GM19455 (cell line): ENCODE data around the gene ARMC3.
A peak's percentile ranks its signal among the peaks of the same experiment; 100 is the strongest.

Source experiments
- ATAC-seq: cut with Tn5 transposase; IDR thresholded peaks from one replicate; pipeline ENCODE4 v1.9.1; 2021; ENCODE audit not compliant: unreplicated experiment

Gene ARMC3

DNA sequence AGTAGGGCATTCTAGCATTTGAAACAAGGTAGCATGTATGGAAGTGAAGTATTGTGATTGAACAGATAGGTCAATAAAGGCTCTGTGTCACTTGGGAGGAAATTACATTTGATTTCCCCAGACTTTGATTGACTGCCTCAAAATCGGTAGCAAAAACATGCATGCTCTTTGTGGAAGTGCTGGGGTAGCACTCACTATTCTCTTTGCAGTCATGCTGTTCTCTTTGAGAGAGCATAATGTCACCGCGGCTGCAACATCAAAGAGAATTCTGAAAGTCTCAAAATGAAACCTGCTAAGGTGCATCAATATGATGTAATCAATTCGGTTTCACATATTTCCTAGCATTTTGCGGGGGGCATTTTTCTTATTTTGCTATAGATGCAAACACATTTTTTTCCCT is 64.2 kb downstream of the ARMC3 start:
- ATAC-seq, result no peak

DNA sequence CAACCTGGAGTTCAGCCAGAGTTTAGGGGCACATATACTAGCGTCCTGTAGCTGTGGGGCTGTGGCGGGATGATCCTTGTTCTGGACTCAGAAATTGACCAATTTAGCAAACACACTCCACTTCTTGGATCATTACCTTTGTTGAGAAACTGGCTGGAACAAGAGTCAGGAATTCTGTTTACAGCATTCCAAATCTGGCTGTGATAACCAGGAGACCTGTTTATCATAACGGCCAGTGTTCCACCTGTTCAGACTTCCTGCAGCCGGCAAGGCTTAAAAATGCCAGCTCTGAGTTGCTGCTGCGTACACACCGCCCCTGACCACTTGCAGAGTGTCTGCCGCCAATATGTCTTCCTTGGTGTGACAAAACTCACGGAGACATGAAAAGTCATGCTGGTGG is 64.8 kb downstream of the ARMC3 start:
- no peak for ATAC-seq

DNA sequence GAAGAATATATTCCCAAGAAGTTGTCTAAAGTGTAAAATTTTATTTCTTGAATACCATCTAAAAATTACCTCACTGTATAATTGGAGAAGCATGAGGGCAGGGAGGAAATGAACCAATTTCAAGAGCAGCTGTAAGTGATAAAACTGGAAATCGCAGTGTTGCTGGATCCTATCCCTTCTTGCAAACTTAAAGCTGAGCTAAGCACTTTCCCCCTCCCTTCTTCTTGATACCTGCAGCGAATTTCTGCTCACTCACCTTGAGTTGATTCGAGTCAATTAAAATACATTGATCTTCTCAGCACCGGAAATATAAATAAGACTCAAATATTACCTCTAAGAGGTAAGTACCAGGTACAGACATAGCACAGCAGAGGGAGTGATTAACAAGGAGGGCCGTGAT is 65.5 kb downstream of the ARMC3 start:
- ATAC-seq, result no peak

DNA sequence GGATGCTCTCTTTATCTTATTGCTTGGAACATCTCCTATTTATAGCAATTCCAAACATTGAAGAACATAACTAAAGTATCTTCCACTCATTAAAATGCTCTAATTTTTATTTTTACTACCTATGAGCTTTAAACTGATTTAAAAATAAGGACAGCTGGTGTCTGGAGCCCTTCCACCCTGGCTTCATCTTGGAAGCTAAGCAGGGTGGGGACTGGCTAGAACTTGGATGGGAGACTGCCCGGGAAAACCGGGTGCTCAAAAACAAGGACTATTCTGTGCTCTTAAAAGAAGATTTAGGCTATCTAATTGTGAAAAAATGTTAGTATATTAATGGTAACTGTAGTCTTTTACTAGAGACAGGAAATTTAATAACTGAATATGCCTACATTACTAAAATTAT is 69.2 kb downstream of the ARMC3 start:
- ATAC-seq, result no peak

DNA sequence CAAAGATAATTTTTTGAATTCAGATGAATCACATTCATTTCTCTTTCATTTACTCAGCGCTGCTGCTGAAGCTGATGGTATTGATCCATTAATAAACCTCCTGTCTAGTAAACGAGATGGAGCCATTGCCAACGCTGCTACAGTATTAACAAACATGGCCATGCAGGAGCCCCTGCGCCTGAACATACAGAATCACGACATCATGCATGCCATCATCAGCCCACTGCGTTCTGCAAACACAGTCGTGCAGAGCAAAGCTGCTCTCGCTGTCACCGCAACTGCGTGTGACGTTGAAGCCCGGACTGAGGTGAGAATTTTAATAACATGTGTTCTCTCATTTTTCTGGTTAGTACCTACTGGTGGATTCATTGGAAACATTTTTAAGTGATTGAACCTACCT is 70.2 kb downstream of the ARMC3 start:
- no peak for ATAC-seq

DNA sequence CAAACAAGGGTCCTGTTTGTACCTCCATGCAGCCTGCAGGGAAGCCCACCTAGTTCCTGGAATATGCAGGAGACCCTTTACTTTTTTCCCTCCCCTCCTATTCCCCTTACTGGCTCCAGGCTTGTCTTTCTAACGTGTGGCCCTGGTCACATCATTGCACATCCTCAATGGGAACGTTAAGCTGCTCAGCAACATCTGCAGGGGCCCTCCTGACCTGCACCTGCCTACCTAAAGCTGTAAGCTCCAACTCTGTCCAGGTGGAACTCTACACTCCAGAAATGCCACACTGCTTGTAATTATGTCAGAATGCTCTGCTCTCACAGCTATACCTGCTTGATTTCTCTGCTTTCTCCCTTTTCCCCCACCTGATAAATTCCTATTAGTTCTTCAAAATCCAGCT is 72.1 kb downstream of the ARMC3 start:
- ATAC-seq, result no peak

DNA sequence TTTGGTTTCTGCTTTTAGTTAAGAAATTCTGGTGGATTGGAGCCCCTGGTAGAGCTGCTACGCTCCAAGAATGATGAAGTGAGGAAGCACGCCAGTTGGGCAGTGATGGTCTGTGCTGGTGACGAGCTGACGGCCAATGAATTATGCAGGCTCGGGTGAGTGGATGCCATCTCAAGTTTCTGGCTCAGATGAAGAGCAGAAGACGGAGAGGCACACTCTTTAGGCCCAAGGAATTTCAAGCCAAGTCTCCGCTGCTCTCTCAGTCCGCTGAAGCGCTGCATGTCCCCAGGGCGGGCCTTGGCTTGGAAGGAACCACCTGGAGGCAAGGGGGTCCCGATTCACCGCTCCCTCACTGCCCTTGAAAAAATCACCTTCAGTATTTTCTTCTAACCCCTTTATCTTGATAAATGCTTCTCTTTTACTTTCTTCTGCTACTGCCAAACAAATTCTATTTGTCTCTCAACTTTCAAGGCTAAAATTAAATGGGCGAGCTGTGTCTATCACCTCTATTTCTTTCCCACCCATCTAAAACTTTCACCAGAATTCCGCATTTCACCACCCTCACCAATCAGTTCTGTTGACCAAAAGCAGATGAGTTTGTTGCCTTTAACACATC is 74.2 kb downstream of the ARMC3 start:
- ATAC-seq, result no peak

DNA sequence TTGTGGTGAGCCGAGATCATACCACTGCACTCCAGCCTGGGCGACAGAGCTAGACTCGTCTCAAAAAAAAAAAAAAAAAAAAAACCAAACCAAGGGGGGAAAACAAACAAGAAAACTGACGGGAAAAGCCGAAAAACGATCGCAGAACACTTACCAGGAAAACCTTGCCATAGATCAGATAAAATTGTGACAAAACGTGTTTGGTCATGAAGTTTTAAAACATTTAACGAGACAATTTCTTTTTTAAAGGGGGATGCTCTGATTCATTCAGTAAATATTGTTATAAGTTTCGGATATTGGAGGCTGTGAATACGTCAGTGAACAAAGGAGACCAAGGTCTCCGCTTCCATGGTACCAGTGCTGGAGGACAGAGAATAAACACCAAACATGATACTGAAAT is 77.3 kb downstream of the ARMC3 start:
- no peak for ATAC-seq

DNA sequence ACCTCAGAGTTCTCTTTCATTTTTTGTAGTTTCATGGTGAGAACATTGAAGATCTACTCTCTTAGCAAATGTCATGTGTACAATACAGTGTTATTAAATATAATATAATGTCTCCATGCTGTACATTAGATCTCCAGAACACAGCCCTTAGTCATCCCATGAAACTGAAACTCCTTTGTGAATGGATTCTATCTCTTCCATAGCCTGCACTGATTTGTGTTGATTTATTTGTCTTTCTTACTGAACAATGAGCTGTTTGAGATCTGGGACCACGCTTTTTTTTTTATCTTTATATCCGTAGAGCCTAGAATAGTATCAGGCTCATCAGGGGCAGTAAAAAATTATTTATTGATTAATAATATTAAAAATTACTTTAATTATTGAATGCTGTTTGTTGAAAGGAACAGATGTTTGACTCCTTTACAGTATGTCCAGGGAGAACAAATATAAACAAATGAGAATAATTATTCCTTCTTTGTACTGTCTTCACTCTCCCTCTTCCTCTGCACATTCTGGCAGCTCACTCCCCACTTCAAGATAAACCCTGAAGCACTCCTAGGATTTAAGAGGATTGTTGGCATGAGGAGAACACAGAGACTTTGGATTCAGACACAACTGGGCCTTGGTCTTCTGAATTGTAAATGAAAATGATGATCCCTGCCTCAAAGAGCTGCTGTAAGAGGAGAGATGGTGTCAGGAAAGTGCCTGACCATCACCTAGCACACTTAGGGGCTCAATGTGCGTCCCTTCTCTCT is 85.9 kb downstream of the ARMC3 start:
- ATAC-seq, result no peak

DNA sequence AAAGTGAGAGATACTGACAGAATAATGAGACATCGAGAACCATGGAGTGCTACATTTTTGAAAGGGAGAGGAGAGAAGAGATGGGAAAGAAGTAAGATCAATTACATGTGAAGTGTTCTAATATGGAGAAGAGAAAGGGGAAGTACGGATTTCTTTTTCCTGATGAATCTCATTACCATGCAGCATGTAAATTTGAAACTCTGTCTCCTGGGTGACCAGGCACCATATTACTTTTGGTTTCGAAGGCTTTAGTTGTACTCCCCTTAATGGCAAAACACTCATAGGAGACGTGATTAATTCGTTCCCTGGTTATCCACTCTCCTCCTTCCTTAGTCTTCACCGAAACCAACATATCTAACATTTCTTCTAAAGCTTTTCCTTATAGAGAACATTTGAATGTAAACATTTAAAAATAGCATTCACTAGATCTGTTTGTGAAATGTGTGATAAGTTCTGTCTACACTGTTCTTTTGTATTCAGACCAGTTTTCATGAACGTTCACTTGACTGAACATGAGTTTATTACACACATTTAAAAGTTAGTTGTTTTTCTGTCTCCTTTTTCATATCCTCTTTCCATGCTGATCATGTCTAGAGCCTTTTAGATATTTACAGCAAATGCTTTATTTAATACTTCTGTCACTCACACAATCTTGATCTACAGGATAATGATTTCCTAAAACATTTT is 87.3 kb downstream of the ARMC3 start:
- peak; percentile 98 for ATAC-seq

DNA sequence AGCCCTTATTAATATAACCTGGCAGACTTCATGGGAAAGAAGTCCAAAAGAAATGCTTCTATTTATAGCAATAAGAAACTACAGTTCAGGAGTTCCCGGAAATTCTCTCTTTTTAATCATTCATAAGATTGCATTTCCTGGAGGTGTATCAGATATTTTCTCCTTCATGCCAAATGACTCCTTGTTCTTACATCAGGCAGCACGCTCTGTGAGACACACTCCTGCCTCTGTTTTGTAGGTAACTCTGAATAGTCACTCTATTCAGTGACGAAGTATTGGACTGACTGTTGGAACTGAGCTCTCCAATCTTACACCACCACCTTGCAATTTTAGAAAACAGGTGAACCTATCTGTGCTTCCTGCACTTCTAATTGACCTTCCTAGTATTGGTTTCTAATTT is 88.8 kb downstream of the ARMC3 start:
- no peak for ATAC-seq

DNA sequence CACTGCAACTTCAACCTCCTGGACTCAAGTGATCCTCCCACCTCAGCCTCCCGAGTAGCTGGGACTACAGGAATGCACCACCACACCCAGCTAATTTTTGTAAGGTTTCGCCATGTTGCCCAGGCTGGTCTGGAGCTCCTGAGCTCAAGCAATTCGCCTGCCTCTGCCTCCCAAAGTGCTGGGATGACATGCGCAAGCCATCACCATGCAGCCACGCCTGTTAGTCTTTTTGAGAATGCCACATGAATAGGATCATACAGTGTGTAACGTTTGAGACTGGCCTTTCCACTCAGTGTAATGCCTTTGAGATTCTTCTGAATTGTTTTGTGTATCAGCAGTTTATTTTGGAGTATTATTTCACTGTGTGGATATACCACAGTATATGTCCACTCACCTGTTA is 91.8 kb downstream of the ARMC3 start:
- ATAC-seq, result no peak

DNA sequence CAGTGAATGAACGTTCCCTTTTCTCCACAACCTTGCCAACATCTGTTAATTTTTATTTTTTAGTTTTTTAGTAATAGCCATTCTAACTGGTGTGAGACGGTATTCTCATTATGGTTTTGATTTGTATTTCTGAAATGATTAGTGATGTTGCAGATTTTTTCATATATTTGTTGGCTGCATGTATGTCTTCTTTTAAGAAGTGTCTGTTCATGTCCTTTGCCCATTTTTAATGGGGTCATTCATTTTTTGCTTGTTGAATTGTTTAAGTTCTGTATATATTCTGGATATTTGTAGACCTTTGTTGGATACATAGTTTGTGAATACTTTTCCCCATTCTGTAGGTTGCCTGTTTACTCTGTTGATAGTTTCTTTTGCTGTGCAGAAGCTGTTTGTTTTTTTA is 93.6 kb downstream of the ARMC3 start:
- no peak for ATAC-seq

DNA sequence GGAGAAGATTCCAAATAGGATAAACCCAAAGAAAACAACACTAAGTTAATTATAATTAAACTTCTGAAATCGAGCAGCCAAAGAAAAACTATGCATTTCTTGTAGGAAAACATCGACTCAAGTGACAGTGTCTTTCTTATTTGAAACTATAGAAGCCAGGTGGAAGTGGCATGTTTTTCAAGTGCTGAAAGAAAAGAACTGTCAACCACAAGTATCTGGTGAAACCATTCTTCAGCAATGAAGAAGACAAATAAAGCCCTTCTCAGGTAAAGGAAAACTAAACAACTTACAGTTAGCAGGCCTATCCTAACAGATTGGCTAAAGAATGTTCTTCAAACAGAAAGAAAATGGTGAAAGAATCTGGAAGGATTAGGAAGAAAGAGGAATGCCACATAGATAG is 96.1 kb downstream of the ARMC3 start:
- ATAC-seq, result no peak

DNA sequence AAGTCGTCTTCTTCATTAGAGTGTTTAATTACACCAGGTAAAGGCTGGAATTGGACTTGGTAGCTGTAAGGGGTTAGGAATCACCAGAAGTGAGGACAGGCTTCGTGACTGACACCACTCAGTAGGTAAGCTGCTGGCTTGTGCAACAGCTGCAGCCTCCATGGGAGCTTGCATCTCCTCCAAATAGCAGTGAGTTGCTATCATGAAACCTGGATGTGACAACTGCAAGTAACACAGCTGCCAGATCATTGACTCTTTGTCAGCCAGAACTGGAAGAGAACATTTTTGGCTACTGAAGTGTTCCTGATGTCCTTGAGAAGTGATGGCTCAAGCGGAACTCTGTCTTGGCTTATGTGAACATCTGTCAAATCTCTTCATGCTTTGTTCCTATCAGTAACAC is 103.5 kb downstream of the ARMC3 start:
- ATAC-seq, result no peak

DNA sequence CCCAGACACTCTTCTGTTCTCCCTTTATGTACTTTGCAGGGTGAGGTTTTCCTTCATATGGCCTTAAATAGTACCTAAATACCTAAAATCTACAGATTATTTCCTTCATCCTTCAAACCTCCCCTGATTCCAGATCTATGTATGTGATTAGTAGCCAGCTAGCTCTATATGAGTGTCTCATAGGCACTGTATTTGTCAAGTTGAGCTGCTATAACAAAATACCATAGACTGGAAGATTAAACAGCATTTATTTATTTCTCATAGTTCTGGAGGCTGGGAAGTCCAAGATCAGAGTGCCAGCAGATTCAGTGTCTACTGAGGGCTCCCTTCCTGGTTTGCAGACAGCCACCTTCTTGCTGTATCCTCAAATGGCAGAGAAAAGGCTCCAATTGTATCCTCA is 106.9 kb downstream of the ARMC3 start:
- ATAC-seq, result no peak

DNA sequence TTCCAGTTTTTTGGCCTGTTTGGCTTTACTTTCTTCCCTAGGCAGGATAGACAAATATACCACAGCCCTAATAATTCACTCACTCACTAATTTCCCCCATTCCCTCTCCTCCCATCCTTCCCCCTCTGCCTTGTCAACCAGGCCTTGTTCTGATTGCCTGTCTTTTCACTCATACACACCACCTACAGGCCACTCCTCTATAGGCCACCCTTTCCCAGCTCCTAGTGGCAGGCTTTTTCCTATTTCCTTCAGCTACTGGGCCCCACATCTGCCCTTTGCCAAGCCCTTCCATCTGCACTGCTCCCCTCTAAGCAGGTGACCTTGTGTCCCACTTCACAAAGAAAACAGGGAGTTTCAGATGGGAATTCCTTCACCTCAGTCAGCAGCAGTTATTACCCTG is 107.7 kb downstream of the ARMC3 start:
- ATAC-seq, result no peak

DNA sequence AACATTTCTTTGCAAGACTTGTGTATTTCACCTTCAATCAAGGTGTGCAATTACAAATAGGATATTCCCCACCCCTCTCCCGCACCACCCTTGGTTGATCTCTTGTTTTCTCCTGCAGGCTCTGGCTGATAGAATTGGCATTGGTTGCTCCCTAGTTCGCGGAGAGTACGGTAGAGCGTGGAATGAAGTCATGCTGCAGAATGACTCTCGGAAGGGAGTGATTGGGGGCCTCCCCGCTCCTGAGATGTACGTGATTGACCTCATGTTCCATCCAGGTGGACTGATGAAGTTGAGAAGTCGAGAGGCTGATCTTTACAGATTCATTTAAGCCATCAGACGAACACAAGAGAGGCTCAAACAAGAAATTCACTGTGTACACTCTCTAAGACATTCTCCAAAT is 109.3 kb downstream of the ARMC3 start:
- no peak for ATAC-seq

DNA sequence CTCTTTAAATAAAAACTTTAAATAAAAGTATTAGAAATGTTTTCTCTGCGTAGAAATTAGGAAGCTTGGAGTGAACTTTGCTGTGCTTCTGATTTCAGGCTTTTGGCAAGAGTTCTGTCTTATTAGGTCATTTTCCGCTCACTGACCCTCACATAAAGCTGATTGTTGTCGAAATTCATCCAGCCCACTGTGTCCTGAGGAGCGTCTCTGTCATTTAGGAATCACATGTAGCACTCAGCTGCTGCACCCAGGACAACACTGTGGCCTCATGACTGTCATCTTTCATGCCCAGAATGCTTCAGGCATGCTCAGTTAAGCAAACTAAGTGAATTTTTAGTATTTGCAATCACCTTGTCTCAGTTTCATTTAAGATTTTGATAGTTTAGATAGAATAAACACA is 109.7 kb downstream of the ARMC3 start:
- ATAC-seq, result no peak

DNA sequence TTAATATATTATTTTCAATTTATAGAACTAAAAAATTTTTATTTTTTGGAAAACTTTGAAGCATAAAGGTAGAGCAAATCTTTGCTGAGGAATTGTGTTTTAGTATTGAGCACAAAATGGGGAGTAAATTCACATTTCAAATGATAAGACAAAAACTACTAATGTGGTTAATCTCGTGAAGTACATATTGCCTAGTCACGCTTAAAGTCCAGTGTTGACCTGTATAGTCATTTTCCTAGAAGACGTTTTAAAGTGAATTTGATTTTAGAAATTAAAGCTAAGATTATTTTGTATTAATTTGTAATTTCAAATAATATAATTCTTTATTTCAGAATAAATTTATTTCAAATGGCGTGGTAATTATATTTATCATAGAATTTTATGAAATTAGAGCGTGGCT is 110.3 kb downstream of the ARMC3 start:
- no peak for ATAC-seq

DNA sequence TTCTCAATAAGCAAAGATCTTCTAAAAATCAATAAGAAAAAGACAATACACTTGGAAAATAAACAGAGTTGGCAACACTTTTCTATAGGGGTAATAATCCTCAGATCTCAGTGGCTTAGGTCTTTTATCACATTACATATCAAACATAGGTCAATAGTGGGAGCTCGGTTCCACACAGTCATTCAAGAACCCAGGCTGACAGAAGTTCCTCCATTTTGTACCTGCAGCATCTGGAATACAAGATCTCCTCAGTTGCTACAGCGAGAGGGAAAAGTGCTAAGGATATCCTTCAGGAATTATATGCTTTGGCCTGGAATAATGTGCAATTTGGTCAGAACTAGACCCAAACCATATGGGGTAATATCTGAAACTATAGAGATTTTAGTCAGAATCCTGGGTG is 112.1 kb downstream of the ARMC3 start:
- ATAC-seq, result no peak

DNA sequence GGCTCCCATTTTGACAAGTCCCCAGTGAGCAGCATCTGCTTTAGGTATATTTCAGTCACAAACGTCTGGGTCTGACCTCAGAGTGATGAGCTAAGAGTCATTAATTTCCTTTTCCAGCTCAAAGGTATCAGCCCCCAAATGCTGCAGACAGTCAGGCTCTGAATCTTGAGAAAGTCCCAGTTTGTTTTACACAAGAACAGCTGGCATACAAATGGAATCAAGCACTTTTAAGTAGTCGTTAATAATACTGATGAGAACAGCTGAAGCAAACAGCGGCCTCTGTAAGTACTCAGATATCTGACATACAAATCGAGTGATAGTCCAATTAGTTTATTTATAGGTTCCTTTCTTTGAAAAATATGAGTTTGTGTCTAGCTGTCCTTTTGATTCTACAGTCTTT is 118.2 kb downstream of the ARMC3 start:
- no peak for ATAC-seq
